PFSK-1 (cell line): Measurements from ENCODE around the gene CHD1.

Experiments
- POLR2AphosphoS5 ChIP-seq: IDR thresholded peaks from 2 replicates; pipeline ENCODE4 v1.6.1; 2012; ENCODE audit warnings: low read depth, mild to moderate bottlenecking, control low read depth, low read length, moderate library complexity
- SIN3A ChIP-seq: IDR thresholded peaks from 2 replicates; pipeline ENCODE4 v1.6.1; 2012; ENCODE audit warnings: mild to moderate bottlenecking, low read length, moderate library complexity, borderline replicate concordance; ENCODE audit not compliant: insufficient read depth

DNA sequence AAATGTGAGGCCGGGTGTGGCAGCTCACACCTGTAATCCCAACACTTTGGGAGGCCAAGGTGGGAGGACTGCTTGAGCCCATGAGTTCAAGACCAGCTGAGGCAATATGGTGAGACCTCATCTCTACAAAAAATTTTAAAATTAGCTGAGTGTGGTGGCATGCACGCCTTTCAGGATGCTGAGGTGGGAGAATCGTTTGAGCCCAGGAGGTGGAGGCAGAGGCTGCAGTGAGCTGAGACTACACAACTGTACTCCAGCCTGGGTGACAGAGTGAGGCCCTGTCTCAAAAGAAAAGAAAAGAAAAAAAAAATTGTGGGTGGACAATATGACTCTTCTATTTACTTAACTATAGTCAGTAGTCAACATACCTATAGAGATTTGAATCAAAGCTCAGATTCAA is 4.8 kb downstream of the CHD1 start:
- TF ChIP-seq SIN3A, result no peak
- no peak for TF ChIP-seq POLR2AphosphoS5
